Measurements from ENCODE around the gene AMOT. TPM values are rescaled to one million over a fixed set of nuclear protein-coding genes. Genes with fewer than 3 reads are reported as not detected.

AMOT gene
- total RNA-seq, 1 donor from 2014 or later = 31.7 TPM

GRCh38 chrX:112738347-112739033, 102.1 kb downstream of the AMOT start:
- no peak for DNase-seq (ENCODE audit: low read depth)

- DNase-seq (ENCODE audit: low read depth) = no peak
These were observed 104.3 kb downstream of the AMOT start for GRCh38 chrX:112736310-112736709.

GRCh38 chrX:112735147-112735546, 105.5 kb downstream of the AMOT start:
- DNase-seq (ENCODE audit: low read depth) = no peak

GRCh38 chrX:112734290-112734689, 106.3 kb downstream of the AMOT start:
- no peak for DNase-seq (ENCODE audit: low read depth)

GRCh38 chrX:112731793-112732192, 108.8 kb downstream of the AMOT start:
- DNase-seq (ENCODE audit: low read depth) = no peak

Other genes with a start within 250 kb of the AMOT start
- gene LHFPL1, start 160.9 kb downstream of the AMOT start, total RNA-seq = not detected in 2 replicates

Measured in renal cortical epithelial cell (primary cell).